ENCODE measurements around the gene CFAP221.
A peak's percentile ranks its signal among the peaks of the same experiment; 100 is the strongest.

CFAP221 gene

GRCh38 chr2:119659601-119660342 is 115.5 kb downstream of the CFAP221 start:
- peak; percentile 86 for TF ChIP-seq CTCF (IDR thresholded peaks at IDR 0.05; ENCODE audit: low read depth, low read length, missing control alignments)
- DNase-seq (ENCODE audit: low read depth): no peak
- no peak overlapping the region for H3K4me3 ChIP-seq (ENCODE audit: low read depth, low read length)

GRCh38 chr2:119660343-119660658 is 116.1 kb downstream of the CFAP221 start:
- no peak for DNase-seq (ENCODE audit: low read depth)
- no peak overlapping the region for H3K4me3 ChIP-seq (ENCODE audit: low read depth, low read length)
- no peak for TF ChIP-seq CTCF (IDR thresholded peaks at IDR 0.05; ENCODE audit: low read depth, low read length, missing control alignments)

GRCh38 chr2:119662297-119662696 is 118.0 kb downstream of the CFAP221 start:
- no peak overlapping the region for H3K4me3 ChIP-seq (ENCODE audit: low read depth, low read length)
- DNase-seq (ENCODE audit: low read depth): no peak
- no peak for TF ChIP-seq CTCF (IDR thresholded peaks at IDR 0.05; ENCODE audit: low read depth, low read length, missing control alignments)

GRCh38 chr2:119668546-119668945 is 124.3 kb downstream of the CFAP221 start:
- H3K4me3 ChIP-seq (ENCODE audit: low read depth, low read length): no peak overlapping the region
- no peak for TF ChIP-seq CTCF (IDR thresholded peaks at IDR 0.05; ENCODE audit: low read depth, low read length, missing control alignments)
- DNase-seq (ENCODE audit: low read depth): no peak

- no peak overlapping the region for H3K4me3 ChIP-seq (ENCODE audit: low read depth, low read length)
- no peak for DNase-seq (ENCODE audit: low read depth)
- TF ChIP-seq CTCF (IDR thresholded peaks at IDR 0.05; ENCODE audit: low read depth, low read length, missing control alignments): no peak
Measured at GRCh38 chr2:119671016-119671415, 126.8 kb downstream of the CFAP221 start.

- TF ChIP-seq CTCF (IDR thresholded peaks at IDR 0.05; ENCODE audit: low read depth, low read length, missing control alignments): no peak
- no peak overlapping the region for H3K4me3 ChIP-seq (ENCODE audit: low read depth, low read length)
- DNase-seq (ENCODE audit: low read depth): no peak
Measured at GRCh38 chr2:119671752-119672151, 127.5 kb downstream of the CFAP221 start.

GRCh38 chr2:119672161-119672862 is 128.1 kb downstream of the CFAP221 start:
- TF ChIP-seq CTCF (IDR thresholded peaks at IDR 0.05; ENCODE audit: low read depth, low read length, missing control alignments): no peak
- no peak overlapping the region for H3K4me3 ChIP-seq (ENCODE audit: low read depth, low read length)

More at GRCh38 chr2:119672161-119672862, 128.1 kb downstream of the CFAP221 start:
- no peak for DNase-seq (ENCODE audit: low read depth)
